ENCODE results near the gene SKAP2. TPM values are rescaled to one million over a fixed set of nuclear protein-coding genes. Genes with fewer than 3 reads are reported as not detected.

SKAP2 gene
- total and polyA plus RNA-seq, 2 experiments from 2014 or later, result 2.5 to 4.4 TPM

- DNase-seq (ENCODE audit: low spot score) (no peak), ATAC-seq (no peak)
- H3K4me1 ChIP-seq (ENCODE audit: insufficient read depth), result peaks cover 10% of the 10 kb centered on the region
- H3K9me3 Mint-ChIP-seq, result no peaks in the 10 kb centered on the region
- H3K4me3 Mint-ChIP-seq, result no peak overlapping the region
- TF ChIP-seq ZNF331 (CRISPR knock-in tag; IDR thresholded peaks at IDR 0.05; ENCODE audit: low read depth), result no peak
- no peak for TF ChIP-seq CREB1 (CRISPR knock-in tag; IDR thresholded peaks at IDR 0.05; ENCODE audit: low read depth)
- TF ChIP-seq CTCF (conservative IDR thresholded peaks at IDR 0.05; ENCODE audit: low read depth in 2 of 2), result no peak
- no peak for TF ChIP-seq EZH2 (IDR thresholded peaks at IDR 0.05; ENCODE audit: low read depth, unreplicated experiment)
- no peak for TF ChIP-seq STAT1 (IDR thresholded peaks at IDR 0.05; ENCODE audit: unreplicated experiment)
- no peak for TF ChIP-seq ZNF114 (CRISPR knock-in tag; IDR thresholded peaks at IDR 0.05)
- no peak for TF ChIP-seq POLR2AphosphoS5 (IDR thresholded peaks at IDR 0.05; ENCODE audit: low read depth)
- TF ChIP-seq ZNF462 (CRISPR knock-in tag; IDR thresholded peaks at IDR 0.05), result no peak
- TF ChIP-seq EZH2phosphoT487 (IDR thresholded peaks at IDR 0.05; ENCODE audit: unreplicated experiment), result no peak
- no peak for TF ChIP-seq ETS1 (IDR thresholded peaks at IDR 0.05)
- TF ChIP-seq REST (IDR thresholded peaks at IDR 0.05; ENCODE audit: unreplicated experiment), result no peak
- no peak for TF ChIP-seq JUNB (IDR thresholded peaks at IDR 0.05; ENCODE audit: unreplicated experiment)
- no peak for TF ChIP-seq NANOG (IDR thresholded peaks at IDR 0.05; ENCODE audit: borderline replicate concordance)
- H3K27ac Mint-ChIP-seq, result no peak overlapping the region
- no peak overlapping the region for H2AFZ ChIP-seq
- H4K20me1 ChIP-seq (replicated peaks; ENCODE audit: insufficient read depth), result no peaks in the 10 kb centered on the region
- no peaks in the 10 kb centered on the region for H3K36me3 Mint-ChIP-seq (ENCODE audit: low read depth)
- no peaks in the 10 kb centered on the region for H3K27me3 ChIP-seq (ENCODE audit: insufficient read depth)
- no peaks in the 10 kb centered on the region for H3K9me2 ChIP-seq (ENCODE audit: insufficient read depth)
- H3K4me3 ChIP-seq, result no peak overlapping the region
- H3K27me3 Mint-ChIP-seq (ENCODE audit: insufficient read depth, low read depth, poor library complexity), result peaks cover 2% of the 10 kb centered on the region
- H3K27ac ChIP-seq (ENCODE audit: low read depth), result no peak overlapping the region
- H3K4me2 ChIP-seq, result no peak overlapping the region
- H3K36me3 ChIP-seq (ENCODE audit: insufficient read depth), result no peaks in the 10 kb centered on the region
- H3K79me2 ChIP-seq (replicated peaks; ENCODE audit: insufficient read depth), result no peaks in the 10 kb centered on the region
- no peaks in the 10 kb centered on the region for H3F3A ChIP-seq (replicated peaks; ENCODE audit: low read depth)
- peaks cover 10% of the 10 kb centered on the region for H3K4me1 Mint-ChIP-seq
Measured at GRCh38 chr7:26684447-26684846, 179.9 kb downstream of the SKAP2 start.

Data from GM23338 (cell line).